ENCODE results near the gene ACKR2.

ACKR2 gene

DNA sequence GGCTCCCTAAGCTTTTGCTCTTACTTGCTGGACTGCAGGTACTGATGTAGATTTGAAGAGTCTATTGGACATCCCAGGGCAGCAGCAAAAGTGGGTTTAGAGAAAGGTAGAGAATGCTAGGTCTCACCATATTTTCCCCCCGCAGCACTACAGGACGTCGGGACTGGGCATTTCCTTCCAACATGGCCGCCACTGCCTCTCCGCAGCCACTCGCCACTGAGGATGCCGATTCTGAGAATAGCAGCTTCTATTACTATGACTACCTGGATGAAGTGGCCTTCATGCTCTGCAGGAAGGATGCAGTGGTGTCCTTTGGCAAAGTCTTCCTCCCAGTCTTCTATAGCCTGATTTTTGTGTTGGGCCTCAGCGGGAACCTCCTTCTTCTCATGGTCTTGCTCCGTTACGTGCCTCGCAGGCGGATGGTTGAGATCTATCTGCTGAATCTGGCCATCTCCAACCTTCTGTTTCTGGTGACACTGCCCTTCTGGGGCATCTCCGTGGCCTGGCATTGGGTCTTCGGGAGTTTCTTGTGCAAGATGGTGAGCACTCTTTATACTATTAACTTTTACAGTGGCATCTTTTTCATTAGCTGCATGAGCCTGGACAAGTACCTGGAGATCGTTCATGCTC lies 55.2 kb downstream of the ACKR2 start:
- no peaks in the 10 kb centered on the region for H3K4me1 ChIP-seq (ENCODE audit: insufficient read depth, low read length)
- no peaks in the 10 kb centered on the region for H3K9me3 ChIP-seq (ENCODE audit: low read length)
- H3K27me3 ChIP-seq (ENCODE audit: insufficient read depth, low read length) = peaks cover 3% of the 10 kb centered on the region
- H3K36me3 ChIP-seq (ENCODE audit: insufficient read depth, low read length) = no peaks in the 10 kb centered on the region
- H2AFZ ChIP-seq (ENCODE audit: low read depth, low read length) = no peak overlapping the region
- no peak overlapping the region for H3K4me3 ChIP-seq (ENCODE audit: low read length)

DNA sequence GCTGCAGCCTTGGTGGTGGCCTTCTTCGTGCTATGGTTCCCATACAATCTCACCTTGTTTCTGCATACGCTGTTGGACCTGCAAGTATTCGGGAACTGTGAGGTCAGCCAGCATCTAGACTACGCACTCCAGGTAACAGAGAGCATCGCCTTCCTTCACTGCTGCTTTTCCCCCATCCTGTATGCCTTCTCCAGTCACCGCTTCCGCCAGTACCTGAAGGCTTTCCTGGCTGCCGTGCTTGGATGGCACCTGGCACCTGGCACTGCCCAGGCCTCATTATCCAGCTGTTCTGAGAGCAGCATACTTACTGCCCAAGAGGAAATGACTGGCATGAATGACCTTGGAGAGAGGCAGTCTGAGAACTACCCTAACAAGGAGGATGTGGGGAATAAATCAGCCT lies 56.0 kb downstream of the ACKR2 start:
- H2AFZ ChIP-seq (ENCODE audit: low read depth, low read length) = no peak overlapping the region
- H3K9me3 ChIP-seq (ENCODE audit: low read length) = no peaks in the 10 kb centered on the region
- H3K4me3 ChIP-seq (ENCODE audit: low read length) = no peak overlapping the region
- H3K4me1 ChIP-seq (ENCODE audit: insufficient read depth, low read length) = no peaks in the 10 kb centered on the region
- no peaks in the 10 kb centered on the region for H3K36me3 ChIP-seq (ENCODE audit: insufficient read depth, low read length)
- H3K27me3 ChIP-seq (ENCODE audit: insufficient read depth, low read length) = peaks cover 7% of the 10 kb centered on the region

DNA sequence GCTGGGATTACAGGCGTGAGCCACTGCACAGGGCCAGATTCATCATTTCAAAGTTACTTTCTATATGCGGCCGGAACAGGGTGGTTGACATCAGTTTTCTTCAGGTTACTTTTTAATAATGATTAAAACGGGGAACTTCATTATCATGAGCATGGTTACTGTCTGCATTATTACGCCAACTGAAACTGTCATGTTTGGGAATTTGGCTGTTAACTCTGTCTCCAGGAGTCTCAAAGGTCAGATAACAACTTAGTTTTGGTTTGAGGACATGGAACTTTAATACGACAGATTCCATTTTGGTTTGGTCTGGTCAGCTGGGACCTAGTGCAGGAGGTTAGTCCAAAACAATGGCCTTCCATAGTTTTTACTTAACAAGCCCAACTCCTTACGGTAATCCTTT lies 57.9 kb downstream of the ACKR2 start:
- Histone ChIP-seq H3K36me3 (ENCODE audit: insufficient read depth, low read length) (no peaks in the 10 kb centered on the region), H3K9me3 (ENCODE audit: low read length) (no peaks in the 10 kb centered on the region)

DNA sequence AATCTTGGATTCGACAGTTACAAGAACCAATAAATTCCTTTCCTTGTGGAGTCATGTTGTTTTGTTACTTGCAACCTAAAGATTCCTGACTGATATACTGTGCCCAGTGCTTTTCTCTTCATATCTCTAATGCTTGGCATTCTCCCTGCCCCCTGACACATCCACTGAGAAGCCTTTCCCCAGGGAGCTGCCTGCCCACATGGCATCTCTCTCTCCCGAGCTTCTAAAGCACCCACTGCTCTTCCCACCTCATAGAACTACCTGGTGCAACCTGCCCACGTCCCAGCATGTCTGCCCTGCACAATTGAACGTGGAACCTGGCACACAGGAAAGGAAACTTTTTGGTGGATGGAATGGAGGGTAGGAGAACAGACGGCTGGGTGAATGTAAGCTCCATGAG lies 59.6 kb downstream of the ACKR2 start:
- peaks cover 11% of the 10 kb centered on the region for H3K27me3 ChIP-seq (ENCODE audit: insufficient read depth, low read length)
- H3K36me3 ChIP-seq (ENCODE audit: insufficient read depth, low read length) = no peaks in the 10 kb centered on the region
- H3K4me3 ChIP-seq (ENCODE audit: low read length) = no peak overlapping the region
- no peak overlapping the region for H2AFZ ChIP-seq (ENCODE audit: low read depth, low read length)
- H3K4me1 ChIP-seq (ENCODE audit: insufficient read depth, low read length) = no peaks in the 10 kb centered on the region
- no peaks in the 10 kb centered on the region for H3K9me3 ChIP-seq (ENCODE audit: low read length)

More for the DNA sequence above, 57.9 kb downstream of the ACKR2 start:
- H2AFZ ChIP-seq (ENCODE audit: low read depth, low read length) = no peak overlapping the region
- no peaks in the 10 kb centered on the region for H3K4me1 ChIP-seq (ENCODE audit: insufficient read depth, low read length)
- H3K27me3 ChIP-seq (ENCODE audit: insufficient read depth, low read length) = peaks cover 7% of the 10 kb centered on the region
- H3K4me3 ChIP-seq (ENCODE audit: low read length) = no peak overlapping the region

DNA sequence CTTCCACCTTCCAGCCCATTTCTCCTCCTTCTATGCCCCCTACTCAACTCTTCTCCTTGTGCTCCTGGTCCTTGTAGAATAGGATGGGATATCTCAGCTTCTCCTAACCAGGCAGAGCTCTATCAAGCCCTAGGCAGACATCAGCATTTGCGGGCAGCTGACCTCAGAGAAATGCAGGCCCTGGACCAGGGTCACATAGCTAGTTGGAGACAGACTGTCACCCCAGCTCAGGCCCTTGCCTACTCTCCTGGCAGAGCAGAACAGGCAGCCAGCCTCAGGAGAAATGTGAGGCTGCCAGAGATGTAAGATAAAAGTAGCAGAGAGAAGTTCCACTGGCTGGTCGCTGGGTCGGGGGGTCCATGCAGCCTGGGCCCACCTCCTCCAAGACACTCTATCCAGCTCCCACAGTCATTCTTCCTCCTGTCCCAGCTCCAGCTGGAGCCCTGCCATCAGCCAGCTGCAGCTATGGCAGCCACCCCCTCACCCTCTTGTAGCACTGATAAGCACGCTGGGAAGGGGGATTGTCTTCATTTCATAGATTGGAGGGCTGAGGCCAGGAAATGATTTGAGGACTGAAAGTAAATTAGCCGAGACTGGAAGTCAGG lies 62.4 kb downstream of the ACKR2 start:
- Histone ChIP-seq H3K4me3 (ENCODE audit: low read length) (no peak overlapping the region), H3K9me3 (ENCODE audit: low read length) (no peaks in the 10 kb centered on the region)

DNA sequence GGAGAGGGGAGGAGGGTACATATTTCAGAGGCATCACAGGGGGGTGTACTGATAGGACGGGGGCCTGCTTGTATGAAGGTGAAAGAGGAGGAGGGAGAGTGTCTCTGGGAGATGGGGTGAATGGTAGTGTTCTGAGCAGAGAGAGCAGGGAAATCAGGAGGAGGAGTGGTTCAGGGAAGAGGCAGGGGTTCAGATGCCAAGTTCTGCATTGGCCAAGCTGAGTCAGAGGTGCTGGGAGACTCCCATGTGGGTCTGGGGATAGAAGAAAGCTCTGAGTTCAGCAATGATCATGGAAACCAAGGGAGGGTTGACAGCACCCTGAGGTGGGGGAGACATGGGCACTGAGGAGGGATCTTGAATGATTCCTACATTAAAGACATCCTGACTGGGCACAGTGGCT lies 63.5 kb downstream of the ACKR2 start:
- Histone ChIP-seq H3K27me3 (ENCODE audit: insufficient read depth, low read length) (peaks cover 16% of the 10 kb centered on the region), H3K9me3 (ENCODE audit: low read length) (no peaks in the 10 kb centered on the region), H3K36me3 (ENCODE audit: insufficient read depth, low read length) (no peaks in the 10 kb centered on the region), H3K4me3 (ENCODE audit: low read length) (no peak overlapping the region), H3K4me1 (ENCODE audit: insufficient read depth, low read length) (no peaks in the 10 kb centered on the region), H2AFZ (ENCODE audit: low read depth, low read length) (no peak overlapping the region)

More for the DNA sequence above, 62.4 kb downstream of the ACKR2 start:
- Histone ChIP-seq H2AFZ (ENCODE audit: low read depth, low read length) (no peak overlapping the region), H3K4me1 (ENCODE audit: insufficient read depth, low read length) (no peaks in the 10 kb centered on the region), H3K36me3 (ENCODE audit: insufficient read depth, low read length) (no peaks in the 10 kb centered on the region), H3K27me3 (ENCODE audit: insufficient read depth, low read length) (peaks cover 16% of the 10 kb centered on the region)

DNA sequence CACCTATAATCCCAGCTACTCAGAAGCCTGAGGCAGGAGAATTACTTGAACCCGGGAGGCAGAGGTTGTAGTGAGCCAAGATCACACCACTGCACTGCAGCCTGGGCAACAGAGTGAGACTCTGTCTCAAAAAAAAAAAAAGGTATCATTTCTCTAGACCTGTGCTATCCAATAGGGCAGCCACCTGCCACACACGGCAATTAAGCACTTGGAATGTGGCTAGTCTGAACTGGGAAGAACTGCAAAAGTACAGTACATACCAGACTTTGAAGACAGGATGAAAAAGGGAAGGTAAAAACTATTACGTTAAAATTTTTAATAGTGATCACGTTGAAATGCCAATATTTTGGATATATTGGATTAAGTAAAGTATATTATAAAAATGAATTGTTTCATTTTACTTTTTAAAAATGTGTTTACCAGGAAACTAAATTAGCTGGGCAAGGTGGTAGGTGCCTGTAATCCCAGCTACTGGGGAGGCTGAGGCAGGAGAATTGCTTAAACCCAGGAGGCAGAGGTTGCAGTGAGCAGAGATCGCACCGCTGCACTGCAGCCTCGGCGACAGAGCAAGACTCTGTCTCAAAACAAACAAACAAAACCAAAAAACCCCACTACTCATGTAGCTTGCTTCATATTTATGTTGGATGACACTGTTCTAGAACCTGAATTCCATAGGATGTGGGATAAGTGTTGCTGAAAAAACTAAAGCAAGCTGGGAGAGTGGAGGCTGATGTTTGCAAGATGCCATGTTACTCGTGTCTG lies 64.2 kb downstream of the ACKR2 start:
- no peak overlapping the region for H3K4me3 ChIP-seq (ENCODE audit: low read length)
- H3K36me3 ChIP-seq (ENCODE audit: insufficient read depth, low read length) = no peaks in the 10 kb centered on the region
- no peaks in the 10 kb centered on the region for H3K9me3 ChIP-seq (ENCODE audit: low read length)
- no peak overlapping the region for H2AFZ ChIP-seq (ENCODE audit: low read depth, low read length)
- peaks cover 18% of the 10 kb centered on the region for H3K27me3 ChIP-seq (ENCODE audit: insufficient read depth, low read length)
- H3K4me1 ChIP-seq (ENCODE audit: insufficient read depth, low read length) = no peaks in the 10 kb centered on the region

DNA sequence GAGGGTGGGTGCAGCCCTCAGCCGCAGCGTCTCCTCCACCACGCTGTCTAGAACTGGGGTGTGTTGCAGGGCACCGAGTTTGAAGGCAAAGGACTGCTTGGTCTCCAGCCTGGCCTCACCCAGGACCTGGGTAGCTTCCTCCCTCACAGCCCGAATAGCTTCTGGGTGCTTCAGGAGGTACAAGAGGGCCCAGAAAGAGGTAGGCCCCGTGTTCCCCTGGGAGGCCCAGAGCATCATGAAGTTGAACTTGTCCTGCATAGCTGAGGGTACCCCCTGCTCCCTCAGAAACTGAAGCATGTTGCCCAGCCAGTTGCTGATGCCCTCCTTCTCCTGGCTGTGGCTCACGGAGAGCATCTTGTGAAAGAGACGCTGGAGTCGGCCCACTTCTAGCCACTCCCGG lies 65.5 kb downstream of the ACKR2 start:
- Histone ChIP-seq H3K4me1 (ENCODE audit: insufficient read depth, low read length) (no peaks in the 10 kb centered on the region), H3K4me3 (ENCODE audit: low read length) (no peak overlapping the region), H3K27me3 (ENCODE audit: insufficient read depth, low read length) (peaks cover 12% of the 10 kb centered on the region), H3K36me3 (ENCODE audit: insufficient read depth, low read length) (no peaks in the 10 kb centered on the region), H2AFZ (ENCODE audit: low read depth, low read length) (no peak overlapping the region), H3K9me3 (ENCODE audit: low read length) (no peaks in the 10 kb centered on the region)

DNA sequence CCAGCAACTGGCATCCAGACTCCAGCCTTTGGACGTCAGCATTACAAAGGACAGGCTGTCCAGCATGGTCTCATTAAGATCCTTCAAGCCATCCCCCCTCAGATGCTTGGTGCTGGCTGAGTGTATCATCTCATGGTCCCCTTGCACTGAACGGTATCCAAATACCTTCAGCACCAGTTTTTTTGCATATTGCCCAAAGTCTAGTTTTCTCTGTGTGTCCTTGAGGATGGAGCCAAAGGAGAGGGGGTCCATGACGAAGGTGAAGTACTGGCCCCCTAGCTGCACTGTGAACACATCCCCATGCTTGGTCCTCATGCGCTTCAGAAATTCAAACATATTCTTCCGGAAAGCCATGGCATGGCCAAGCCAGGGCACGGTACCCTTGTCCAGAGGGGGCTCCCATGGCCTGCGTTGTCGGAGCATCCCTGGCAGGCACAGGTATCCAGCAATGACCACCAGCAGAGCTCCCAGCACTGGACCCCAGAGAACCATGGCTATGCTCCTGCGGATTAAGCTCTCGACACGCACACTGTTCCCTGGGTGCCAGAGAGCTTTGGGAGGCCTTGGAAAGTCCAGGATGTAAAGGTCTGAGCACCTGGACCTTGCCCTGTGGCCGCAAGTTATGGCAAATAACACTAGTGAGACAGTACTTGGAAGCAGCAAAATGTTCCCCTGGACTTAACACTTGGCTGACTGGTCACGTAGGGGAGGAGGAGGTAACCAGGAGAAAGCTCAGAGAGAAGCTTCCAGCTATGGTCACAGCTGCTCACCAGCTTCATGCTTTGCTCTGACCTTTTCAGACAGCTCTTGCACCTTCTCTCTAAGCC lies 66.3 kb downstream of the ACKR2 start, which contains the start of gene CYP8B1:
Gene CYP8B1 (minus strand): TSS at position 555 of the 827 bp plus-strand sequence. CDS start 63 bp downstream, at position 492.
- Histone ChIP-seq H2AFZ (ENCODE audit: low read depth, low read length) (no peak within 1 kb of the TSS), H3K36me3 (ENCODE audit: insufficient read depth, low read length) (no peaks in the 10 kb centered on the region), H3K4me1 (ENCODE audit: insufficient read depth, low read length) (no peaks in the 10 kb centered on the region)

DNA sequence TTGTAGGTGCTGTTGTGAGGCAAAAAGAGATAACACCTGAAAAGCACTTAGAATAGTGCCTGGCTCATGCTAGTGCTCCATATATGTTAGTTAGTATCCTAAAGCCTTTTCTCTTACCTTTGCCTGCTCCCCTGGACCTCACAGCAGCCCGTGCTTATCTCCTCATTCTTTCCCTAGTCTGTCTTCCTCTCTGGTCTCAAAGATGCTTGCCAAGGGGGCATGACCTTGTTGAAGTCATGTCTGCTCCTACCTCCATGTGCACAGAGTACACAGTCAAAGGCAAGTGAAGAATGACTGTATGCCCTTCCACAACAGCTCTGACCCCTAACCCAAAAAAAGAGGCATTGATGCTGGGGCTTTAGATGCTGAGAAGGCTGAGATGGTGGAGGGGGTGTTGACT lies 67.2 kb downstream of the ACKR2 start:
- H3K4me1 ChIP-seq (ENCODE audit: insufficient read depth, low read length) = no peaks in the 10 kb centered on the region
- H3K36me3 ChIP-seq (ENCODE audit: insufficient read depth, low read length) = no peaks in the 10 kb centered on the region
- no peaks in the 10 kb centered on the region for H3K9me3 ChIP-seq (ENCODE audit: low read length)
- no peak overlapping the region for H3K4me3 ChIP-seq (ENCODE audit: low read length)
- H2AFZ ChIP-seq (ENCODE audit: low read depth, low read length) = no peak overlapping the region
- peaks cover 14% of the 10 kb centered on the region for H3K27me3 ChIP-seq (ENCODE audit: insufficient read depth, low read length)

More for the DNA sequence above, 66.3 kb downstream of the ACKR2 start, which contains the start of gene CYP8B1:
- Histone ChIP-seq H3K27me3 (ENCODE audit: insufficient read depth, low read length) (peaks cover 14% of the 10 kb centered on the region), H3K9me3 (ENCODE audit: low read length) (no peaks in the 10 kb centered on the region), H3K4me3 (ENCODE audit: low read length) (no peak within 1 kb of the TSS)

DNA sequence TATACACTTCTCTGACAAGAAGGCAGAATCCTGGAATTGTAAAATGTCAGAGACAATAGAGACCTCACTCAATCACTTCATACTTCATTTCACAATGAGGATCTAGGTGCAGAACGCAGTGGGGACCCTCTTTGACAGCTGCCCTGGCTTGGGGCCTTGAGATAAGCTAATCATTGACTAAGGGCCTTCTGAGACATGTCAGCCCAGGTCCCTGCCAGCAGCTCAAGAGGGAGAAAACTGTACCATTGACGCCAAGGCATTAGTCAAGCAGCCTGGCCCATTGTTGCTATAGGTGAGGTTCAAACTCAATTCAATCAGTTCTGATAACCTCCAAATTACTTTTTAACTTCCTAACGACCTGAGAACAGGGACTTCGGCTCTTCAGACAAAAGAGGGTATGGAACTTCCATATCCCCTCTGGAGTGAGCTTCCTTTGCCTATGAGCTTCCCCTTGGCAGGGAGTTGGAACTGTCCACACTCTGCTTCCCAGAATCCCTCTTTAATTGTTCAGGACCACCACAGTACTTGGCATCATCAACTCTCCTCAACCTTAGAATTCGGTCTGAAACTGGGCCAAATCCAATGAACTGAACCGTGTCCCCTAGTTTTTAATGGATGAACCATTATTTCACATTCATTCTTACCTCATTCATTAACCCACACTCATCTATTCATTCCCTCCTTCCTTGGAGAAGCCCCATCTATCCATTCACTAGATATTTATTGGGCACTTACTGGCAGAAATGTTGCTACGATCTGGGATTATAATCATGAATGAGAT lies 67.9 kb downstream of the ACKR2 start:
- Histone ChIP-seq H3K4me1 (ENCODE audit: insufficient read depth, low read length) (no peaks in the 10 kb centered on the region), H2AFZ (ENCODE audit: low read depth, low read length) (no peak overlapping the region), H3K4me3 (ENCODE audit: low read length) (no peak overlapping the region), H3K9me3 (ENCODE audit: low read length) (no peaks in the 10 kb centered on the region), H3K27me3 (ENCODE audit: insufficient read depth, low read length) (peaks cover 14% of the 10 kb centered on the region), H3K36me3 (ENCODE audit: insufficient read depth, low read length) (no peaks in the 10 kb centered on the region)

DNA sequence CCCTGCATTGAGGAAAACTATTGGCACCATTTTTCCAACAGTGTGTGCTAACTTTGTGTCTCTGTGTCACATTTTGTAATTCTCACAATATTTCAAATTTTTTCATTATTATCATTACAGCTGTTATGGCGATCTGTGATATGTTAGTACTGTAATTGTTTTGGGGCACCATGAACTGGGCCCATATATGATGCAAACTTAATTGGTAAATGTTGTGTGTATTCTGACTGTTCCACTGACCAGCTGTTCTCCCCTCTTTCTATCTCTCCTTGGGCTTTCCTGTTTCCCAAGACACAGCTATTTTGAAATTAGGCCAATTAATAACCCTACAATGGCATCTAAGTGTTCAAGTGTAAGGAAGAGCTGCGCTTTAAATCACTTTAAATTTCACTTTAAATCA lies 68.6 kb downstream of the ACKR2 start:
- H2AFZ ChIP-seq (ENCODE audit: low read depth, low read length) = no peak overlapping the region
- no peak overlapping the region for H3K4me3 ChIP-seq (ENCODE audit: low read length)
- H3K36me3 ChIP-seq (ENCODE audit: insufficient read depth, low read length) = no peaks in the 10 kb centered on the region
- no peaks in the 10 kb centered on the region for H3K4me1 ChIP-seq (ENCODE audit: insufficient read depth, low read length)
- H3K9me3 ChIP-seq (ENCODE audit: low read length) = no peaks in the 10 kb centered on the region
- H3K27me3 ChIP-seq (ENCODE audit: insufficient read depth, low read length) = peaks cover 10% of the 10 kb centered on the region
